Stimulated activated CD4-positive, alpha-beta T cell treated with anti-CD3 and anti-CD28 coated beads, Interleukin-15, amount 100 ng/mL, for 48 hours (primary cell): Measurements from ENCODE around the gene MAK.
"Not testable (repeated sequence)": the region's sequence is repeated elsewhere in the genome, so short reads cannot be mapped to it uniquely, and the experiment has no call there.

Source experiments
- DNase-seq, 2 donors: peaks; one replicate each; pipeline ENCODE4 v3.0.0-alpha.2; 2020; ENCODE audit warnings: low read depth in 2 of 2

Gene MAK

DNA sequence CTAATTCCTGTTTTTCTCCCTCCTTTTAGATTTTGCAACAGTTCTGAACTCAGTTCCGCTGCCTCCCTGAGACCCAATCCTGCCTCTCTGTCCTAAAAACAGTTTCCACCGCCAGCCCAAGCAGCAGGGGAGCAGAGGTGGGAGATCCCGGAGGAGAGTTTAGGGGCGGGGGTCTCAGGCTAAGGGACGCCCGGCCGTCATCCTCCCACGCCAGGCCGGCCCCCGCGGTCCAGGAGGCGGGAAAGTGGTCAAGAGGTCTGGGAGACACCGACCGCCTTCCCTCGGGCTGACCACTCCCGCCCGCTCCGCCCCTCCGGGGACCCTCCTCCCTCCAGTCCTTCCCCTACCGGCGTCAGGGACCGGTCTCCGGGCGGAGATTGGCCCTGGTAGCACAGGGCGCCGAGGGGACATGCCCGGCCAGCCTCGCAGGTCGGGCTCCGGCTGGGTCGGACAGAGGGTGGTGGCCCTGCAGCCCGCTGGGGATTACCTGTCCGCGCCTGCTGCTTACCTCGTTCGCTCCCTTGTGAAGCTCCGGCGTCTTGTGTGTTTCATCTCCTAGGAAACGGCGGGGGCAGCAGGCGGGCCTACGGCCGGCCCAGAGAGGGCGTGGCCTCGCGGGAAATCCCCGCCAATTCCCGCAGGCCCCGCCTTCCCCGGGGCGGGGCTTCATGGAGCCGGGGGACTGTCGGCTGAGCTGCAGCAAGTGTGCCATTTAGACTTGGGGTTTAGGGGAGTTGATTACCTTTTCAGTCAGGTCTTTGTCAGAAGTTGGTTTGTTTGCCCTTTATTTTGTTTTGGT is at the start of gene MAK:
Gene MAK, minus strand, starts transcription at position 545 of the 799 bp plus-strand sequence. CDS start 7,891 bp downstream, outside the sequence.
- DNase-seq, result peak; percentile 70 to 79

DNA sequence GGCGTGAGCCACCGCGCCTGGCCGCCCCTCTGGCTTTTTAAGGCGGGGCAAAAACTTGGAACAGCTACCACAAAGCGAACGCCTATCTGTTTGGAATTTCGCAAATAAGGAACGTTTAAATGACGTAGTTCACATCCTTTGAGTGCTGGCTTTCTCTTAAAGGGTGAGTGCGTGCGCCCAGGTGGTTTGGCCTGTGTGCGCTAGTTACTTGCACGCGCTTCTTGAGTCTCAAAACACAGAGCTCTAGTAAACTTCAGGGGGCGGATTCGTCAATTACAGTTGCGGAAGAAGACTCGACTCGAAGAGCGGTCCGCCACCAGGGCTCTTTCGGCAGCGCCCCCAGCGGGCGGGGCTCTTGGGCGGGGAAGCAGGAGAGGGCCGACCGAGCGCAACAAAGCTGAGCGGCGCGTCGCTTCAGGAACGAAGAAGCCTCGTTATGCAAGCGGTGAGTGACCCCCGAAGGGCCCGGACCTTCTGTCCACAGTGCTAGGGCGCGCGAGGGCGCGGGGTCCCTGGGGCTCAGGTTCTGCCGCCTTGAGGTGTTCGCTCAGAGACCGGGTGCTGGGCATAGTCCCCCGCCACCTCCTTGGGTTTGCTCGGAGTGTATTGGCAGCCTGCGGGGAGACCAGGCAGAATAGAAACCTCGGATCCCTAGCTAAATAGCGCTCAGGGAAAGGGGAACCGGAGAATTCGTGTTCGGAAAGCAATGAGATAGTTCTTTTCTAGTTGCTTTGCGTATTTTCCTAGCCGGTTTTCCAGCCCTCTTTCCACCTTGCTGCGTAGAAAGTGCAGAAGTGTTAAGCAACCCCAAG is 48.6 kb upstream of the MAK start, which contains the start of gene SYCP2L:
Gene SYCP2L, plus strand, starts transcription at position 362 of the 812 bp plus-strand sequence. Its CDS starts 75 bp downstream, at position 437.
- peak in 1 of 2 donors; percentile 22 for DNase-seq

DNA sequence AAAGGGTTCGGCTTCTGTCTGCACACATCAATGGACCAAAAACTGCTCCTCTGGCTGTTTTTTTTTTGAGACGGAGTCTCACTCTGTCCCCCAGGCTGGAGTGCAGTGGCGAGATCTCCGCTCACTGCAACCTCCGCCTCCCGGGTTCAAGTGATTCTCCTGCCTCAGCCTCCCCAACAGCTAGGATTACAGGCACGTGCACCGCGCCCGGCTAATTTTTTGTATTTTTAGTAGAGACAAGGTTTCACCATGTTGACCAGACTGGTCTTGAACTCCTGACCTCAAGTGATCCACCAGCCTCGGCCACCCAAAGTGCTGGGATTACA is 48.0 kb upstream of the MAK start:
- not testable (repeated sequence) for DNase-seq

- DNase-seq, result no peak
These were observed 46.1 kb upstream of the MAK start for GRCh38 chr6:10884245-10884972.

- no peak for DNase-seq
These were observed 45.2 kb upstream of the MAK start for GRCh38 chr6:10883312-10884244.

DNA sequence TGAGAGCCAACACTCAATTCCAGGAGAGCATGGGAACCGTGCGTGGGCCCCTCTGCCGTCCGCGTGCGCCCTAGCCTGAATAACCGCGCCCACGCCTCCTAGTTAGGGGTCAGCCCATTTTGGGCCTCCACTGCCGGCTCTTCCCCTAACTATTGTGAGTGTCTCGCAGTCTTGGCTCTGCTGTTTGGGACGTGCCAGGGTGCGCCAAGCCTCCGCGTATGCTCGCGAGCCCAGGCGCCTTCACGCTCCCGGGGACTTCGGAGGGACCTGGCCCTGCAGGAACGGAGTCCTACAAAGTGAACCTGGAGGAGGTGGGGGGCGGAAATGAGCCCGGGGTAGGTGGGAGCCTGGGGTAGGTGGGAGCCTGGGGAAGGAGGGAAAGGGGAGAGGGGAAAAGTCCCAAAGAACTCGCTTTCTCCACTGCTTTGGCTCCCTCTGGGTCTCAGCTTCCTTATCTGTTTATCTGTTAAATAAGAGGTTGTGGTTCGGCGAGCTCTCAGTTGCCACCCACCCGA is 44.4 kb upstream of the MAK start:
- no peak for DNase-seq

DNA sequence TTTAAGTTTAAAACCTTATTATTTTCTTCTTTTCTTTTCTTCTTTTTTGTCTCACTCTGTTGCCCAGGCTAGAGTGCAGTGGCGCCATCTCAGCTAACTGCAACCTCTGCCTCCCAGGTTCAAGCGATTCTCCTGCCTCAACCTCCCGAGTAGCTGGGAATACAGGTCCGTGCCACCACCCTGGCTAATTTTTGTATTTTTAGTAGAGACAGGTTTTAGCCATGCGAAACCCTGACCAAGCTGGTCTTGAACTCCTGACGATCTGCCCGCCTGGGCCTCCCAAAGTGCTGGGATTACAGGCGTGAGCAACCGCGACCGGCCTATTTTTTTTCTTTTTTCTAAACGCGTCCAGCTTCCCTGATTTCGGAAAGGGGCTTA is 43.9 kb upstream of the MAK start:
- DNase-seq, result not testable (repeated sequence)

- no peak for DNase-seq
These were observed 42.0 kb upstream of the MAK start for GRCh38 chr6:10880366-10880765.

- DNase-seq, result no peak
These were observed 39.5 kb upstream of the MAK start for GRCh38 chr6:10877871-10878270.

- no peak for DNase-seq
These were observed 38.7 kb upstream of the MAK start for GRCh38 chr6:10877012-10877411.

GRCh38 chr6:10875026-10875425 is 36.7 kb upstream of the MAK start:
- no peak for DNase-seq

GRCh38 chr6:10874207-10874606 is 35.9 kb upstream of the MAK start:
- DNase-seq, result no peak

DNA sequence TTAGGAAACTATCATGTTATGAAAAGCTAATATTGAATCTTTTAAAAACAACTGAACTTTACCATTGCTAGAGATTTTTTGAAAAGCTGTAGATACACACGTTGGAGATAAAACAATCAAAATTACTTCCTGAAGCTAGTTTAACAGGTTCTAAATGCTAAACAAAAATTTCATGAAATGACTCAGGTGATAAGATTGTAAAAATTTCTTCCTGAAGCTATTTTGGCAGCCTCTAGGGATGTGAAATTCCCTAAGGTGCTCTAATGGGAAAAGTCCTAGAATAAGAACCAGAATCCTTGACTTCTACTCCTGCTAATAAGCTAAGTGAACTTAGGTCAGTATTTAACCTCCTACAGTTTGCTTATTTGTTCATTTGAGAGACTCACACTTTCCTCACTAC is 35.0 kb upstream of the MAK start:
- no peak for DNase-seq

DNA sequence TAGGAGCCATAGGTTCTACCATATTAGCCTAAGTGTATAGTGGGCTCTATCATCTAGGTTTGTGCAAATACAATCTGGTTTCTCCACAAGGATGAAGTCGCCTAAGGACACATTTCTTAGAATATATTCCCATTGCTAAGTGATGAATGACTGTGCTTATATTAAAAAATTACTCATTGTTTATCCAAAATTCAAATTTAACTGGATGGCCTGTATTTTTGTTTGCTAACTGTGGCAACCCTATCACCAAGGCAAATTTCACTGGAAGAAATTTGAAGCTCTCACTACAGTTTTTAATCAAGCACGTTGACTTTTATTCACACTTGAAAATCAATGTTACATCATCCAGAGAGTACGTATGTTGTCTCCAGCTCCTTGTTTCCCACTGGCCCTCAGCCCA is 29.6 kb upstream of the MAK start:
- no peak for DNase-seq

DNA sequence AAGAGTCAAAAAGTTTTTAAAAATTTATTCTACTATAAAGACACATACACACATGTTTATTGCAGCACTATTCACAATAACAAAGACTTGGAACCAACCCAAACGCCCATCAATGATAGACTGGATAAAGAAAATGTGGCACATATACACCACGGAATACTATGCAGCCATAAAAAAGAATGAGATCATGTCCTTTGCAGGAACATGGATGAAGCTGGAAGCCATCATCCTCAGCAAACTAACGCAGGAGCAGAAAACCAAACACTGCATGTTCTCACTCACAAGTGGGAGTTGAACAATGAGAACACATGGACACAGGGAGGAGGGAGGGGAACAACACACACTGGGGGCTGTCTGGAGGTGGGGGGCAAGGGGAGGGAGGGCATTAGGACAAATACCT is 28.4 kb upstream of the MAK start:
- not testable (repeated sequence) for DNase-seq

DNA sequence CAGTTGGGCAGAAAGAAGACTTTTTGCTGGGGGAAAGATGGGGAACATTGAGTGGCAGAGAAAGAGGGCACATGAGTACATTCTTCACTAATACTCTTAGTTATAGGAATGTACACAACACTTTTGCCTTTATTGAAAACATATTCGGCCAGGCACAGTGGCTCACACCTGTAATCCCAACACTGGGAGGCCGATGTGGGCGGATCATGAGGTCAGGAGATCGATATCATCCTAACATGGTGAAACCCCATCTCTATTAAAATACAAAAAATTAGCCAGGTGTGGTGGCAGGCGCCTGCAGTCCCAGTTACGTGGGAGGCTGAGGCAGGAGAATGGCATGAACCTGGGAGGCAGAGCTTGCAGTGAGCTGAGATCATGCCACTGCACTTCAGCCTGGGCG is 24.7 kb upstream of the MAK start:
- not testable (repeated sequence) for DNase-seq

- no peak for DNase-seq
These were observed 24.0 kb upstream of the MAK start for GRCh38 chr6:10862361-10862760.

GRCh38 chr6:10861086-10861485 is 22.7 kb upstream of the MAK start:
- no peak for DNase-seq

GRCh38 chr6:10857259-10857658 is 18.9 kb upstream of the MAK start:
- no peak for DNase-seq

DNA sequence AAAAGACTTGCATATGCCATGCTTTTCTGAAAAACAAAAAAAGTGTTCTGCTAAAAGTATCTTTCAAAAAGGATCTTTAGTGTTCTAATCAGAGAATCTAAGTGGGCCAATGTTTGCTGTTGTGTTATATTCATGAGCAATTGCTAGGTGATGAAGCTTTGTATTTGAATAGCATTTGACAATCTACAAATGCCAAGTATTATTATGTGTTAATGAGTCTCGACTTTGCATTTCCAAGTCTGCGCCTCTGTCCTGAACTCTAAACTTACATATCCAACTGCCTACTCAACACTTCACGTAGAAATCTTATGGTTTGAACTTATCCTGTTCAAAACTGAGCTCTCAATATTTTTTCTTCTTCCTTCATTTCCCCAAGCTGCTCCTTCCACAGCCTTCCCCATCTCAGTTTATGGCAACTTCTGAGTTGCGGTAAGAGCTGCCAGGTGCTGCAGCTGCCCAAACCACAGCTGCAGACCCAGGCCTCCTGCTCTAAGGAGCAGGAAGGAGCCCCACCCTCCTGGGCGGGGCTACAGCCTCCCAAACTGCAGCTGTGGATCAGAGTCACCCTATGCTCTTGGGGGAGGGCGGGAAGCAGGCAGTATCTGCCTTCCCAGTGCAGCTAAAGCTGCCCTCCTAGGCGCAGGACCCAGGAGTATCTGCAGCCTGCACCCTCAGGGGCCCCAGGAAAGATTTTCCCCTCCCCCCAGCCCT is 16.7 kb upstream of the MAK start:
- no peak for DNase-seq
